Ascending aorta (tissue), 2 donors: Measurements from ENCODE around the gene COL4A2. TPM values are rescaled to one million over a fixed set of nuclear protein-coding genes. Genes with fewer than 3 reads are reported as not detected.

ENCODE experiments used
- DNase-seq, 2 donors: peaks; one replicate each; pipeline ENCODE4 v3.0.0-alpha.2; 2019; ENCODE audit warnings: low spot score in 2 of 2
- H3K27ac ChIP-seq, 2 donors: fragments of 200-600 bp; sonication (generic); one replicate each; pipeline ENCODE4 v1.5.1; 2016 to 2017; ENCODE audit warnings: mild to moderate bottlenecking in 1 of 2
- H3K27me3 ChIP-seq: fragments of 200-600 bp; sonication (generic); one replicate; pipeline ENCODE4 v1.5.1; 2017
- H3K36me3 ChIP-seq, 2 donors: fragments of 200-600 bp; sonication (generic); one replicate each; pipeline ENCODE4 v1.5.1; 2016
- H3K4me1 ChIP-seq, 2 donors: fragments of 200-600 bp; sonication (generic); one replicate each; pipeline ENCODE4 v1.5.1; 2016 to 2017; ENCODE audit warnings: mild to moderate bottlenecking in 1 of 2
- H3K4me3 ChIP-seq, 2 donors: fragments of 200-600 bp; sonication (generic); one replicate each; pipeline ENCODE4 v1.5.1; 2016 to 2017; ENCODE audit warnings: mild to moderate bottlenecking in 1 of 2
- H3K9me3 ChIP-seq, 2 donors: fragments of 200-600 bp; sonication (generic); one replicate each; pipeline ENCODE4 v1.5.1; 2016
- intact Hi-C: fragments of 100-400 bp; cut with DNase I; formaldehyde crosslinking; loops from one replicate; pipeline ENCODE4 v1.15.1; 2023
- total RNA-seq: library from RNA; depleted of rRNA; stranded (reverse); fragments of >200 nt; gene quantifications from one replicate; pipeline ENCODE4 v1.1.0, GENCODE V29; 2016
- TF ChIP-seq, protein P1 (sequence below), 3 experiments: fragments of 200-600 bp in 2 of 3; fragments of 450-650 bp in 1 of 3; sonication (generic) in 2 of 3; IDR thresholded peaks; one replicate each; pipeline ENCODE4 v1.5.1; 2016 to 2019; ENCODE audit warnings: antibody characterized with exemption in 3 of 3, mild to moderate bottlenecking in 1 of 3, moderate library complexity in 1 of 3

Gene COL4A2
- total RNA-seq, 1 donor from 2014 or later = 1,227 TPM

DNA sequence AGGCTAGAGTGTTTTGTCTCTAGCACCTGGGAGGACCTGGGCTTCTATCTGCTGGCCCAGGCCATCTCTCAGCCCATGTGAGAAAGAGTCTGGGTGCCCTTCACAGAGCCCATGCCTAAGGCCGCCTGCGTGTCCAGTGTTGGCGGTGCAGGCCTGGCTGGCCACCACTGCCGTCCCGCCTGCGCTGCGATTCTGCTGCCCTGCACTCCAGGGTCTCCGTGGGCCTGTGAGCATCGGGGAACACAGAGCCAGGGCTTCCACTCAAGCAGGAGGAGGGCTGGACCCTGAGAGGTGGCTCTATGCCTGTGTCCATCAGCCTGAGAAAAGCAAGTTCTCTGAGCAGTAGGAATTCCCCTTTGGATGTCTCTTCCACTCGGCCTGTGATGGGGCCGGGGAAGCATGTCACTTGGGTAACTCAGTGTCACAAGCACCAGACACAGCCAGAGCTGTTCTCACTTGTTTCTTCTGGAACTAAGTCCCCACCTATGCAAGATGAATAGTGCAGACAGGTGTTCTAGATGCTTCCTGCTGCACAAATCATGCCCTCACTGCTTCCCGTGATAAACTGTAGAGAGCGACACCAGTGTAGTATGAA lies 160.5 kb downstream of the COL4A2 start:
- TF ChIP-seq, protein P1, sequence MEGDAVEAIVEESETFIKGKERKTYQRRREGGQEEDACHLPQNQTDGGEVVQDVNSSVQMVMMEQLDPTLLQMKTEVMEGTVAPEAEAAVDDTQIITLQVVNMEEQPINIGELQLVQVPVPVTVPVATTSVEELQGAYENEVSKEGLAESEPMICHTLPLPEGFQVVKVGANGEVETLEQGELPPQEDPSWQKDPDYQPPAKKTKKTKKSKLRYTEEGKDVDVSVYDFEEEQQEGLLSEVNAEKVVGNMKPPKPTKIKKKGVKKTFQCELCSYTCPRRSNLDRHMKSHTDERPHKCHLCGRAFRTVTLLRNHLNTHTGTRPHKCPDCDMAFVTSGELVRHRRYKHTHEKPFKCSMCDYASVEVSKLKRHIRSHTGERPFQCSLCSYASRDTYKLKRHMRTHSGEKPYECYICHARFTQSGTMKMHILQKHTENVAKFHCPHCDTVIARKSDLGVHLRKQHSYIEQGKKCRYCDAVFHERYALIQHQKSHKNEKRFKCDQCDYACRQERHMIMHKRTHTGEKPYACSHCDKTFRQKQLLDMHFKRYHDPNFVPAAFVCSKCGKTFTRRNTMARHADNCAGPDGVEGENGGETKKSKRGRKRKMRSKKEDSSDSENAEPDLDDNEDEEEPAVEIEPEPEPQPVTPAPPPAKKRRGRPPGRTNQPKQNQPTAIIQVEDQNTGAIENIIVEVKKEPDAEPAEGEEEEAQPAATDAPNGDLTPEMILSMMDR (IDR thresholded peaks at IDR 0.05) = no peak
- no peaks in the 10 kb centered on the region for H3K27me3 ChIP-seq
- intact Hi-C loops = no loop called here
- H3K4me1 ChIP-seq = no peaks in the 10 kb centered on the region
- no peaks in the 10 kb centered on the region for H3K9me3 ChIP-seq
- peaks cover 94 to 95% of the 10 kb centered on the region in 2 donors for H3K36me3 ChIP-seq
- no peak overlapping the region for H3K27ac ChIP-seq
- DNase-seq = no peak
- no peak overlapping the region for H3K4me3 ChIP-seq

DNA sequence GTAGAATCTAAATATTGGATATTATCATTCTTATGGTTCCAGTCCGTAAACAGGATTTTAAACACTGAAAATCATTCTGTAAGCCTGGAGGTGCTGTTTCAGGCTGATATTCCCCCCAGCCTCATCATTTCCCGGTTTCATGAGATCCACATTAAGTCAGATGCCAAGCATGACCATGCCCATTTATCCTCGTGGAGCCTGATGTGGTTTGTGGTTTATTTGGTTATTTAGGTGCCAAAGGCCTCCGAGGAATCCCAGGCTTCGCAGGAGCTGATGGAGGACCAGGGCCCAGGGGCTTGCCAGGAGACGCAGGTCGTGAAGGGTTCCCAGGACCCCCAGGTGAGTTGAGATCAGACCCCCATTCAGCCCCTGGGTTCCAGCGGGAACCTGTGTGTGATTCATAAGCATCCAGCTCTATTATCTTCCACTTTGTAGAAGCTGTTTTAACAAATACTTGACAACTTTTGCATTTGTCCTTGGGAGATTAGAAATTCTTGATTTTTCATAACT lies 162.0 kb downstream of the COL4A2 start:
- no peak overlapping the region for H3K27ac ChIP-seq
- no peak overlapping the region for H3K4me3 ChIP-seq
- no peaks in the 10 kb centered on the region for H3K4me1 ChIP-seq
- peaks cover 92 to 94% of the 10 kb centered on the region in 2 donors for H3K36me3 ChIP-seq
- H3K9me3 ChIP-seq = no peaks in the 10 kb centered on the region
- intact Hi-C loops = no loop called here
- TF ChIP-seq, protein P1 (IDR thresholded peaks at IDR 0.05) = no peak
- no peaks in the 10 kb centered on the region for H3K27me3 ChIP-seq
- no peak for DNase-seq

DNA sequence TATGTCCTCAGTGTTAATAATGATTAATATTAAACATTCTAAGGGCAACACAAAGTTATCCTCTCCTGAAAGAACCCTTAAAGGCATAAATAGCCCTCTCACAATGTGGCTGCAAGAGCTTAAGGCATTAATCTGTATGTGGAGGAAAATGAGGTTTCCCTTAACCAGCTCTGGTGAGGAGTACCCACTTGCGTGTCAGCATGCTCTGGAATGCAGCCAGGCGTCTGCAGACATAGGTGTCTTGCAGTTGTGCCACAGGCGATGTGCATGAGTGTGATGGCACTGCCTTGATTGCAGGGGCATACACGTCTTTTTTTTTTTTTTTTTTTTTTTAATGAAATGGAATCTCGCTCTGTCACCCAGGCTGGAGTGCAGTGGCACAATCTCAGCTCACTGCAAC lies 162.5 kb downstream of the COL4A2 start:
- Histone ChIP-seq H3K9me3 (no peaks in the 10 kb centered on the region), H3K27ac (no peak overlapping the region), H3K36me3 (peaks cover 92 to 94% of the 10 kb centered on the region in 2 donors), H3K27me3 (no peaks in the 10 kb centered on the region), H3K4me1 (no peaks in the 10 kb centered on the region), H3K4me3 (no peak overlapping the region)
- TF ChIP-seq, protein P1 (IDR thresholded peaks at IDR 0.05) = no peak
- DNase-seq = no peak
- intact Hi-C loops = no loop called here

DNA sequence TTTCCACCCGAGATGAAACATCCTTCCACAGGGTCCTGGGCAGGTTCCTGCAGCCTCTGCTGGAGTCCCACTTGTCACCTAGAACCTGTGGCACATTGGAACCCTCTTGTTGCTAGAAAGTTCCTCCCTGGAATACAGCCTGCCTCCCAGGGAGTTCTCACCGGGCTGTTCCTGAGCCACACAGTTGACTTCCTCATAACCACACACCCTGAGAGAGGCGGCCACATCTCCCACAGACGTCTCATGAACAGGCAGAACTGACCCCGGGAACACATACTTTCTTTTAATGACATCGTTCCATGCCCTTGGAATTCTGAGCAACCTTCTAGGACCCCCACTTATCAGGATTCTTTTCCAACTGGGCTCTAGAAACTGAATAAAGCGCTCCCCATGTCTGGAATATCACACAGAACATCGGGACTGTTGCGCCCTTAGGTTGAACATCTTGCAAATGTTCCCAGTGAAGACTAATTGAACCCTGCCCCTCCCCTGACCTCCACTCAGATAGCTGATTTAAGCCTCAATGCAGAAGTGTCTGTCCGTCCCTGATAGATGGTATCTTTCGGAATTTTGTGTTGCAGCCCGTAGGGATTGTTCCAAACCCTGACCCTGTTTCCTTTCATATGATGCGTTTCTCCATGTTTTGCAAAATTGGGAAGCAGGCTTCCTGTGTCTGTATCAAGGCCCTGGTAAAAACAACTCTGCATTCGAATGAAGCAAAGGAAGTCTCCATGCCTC lies 163.4 kb downstream of the COL4A2 start:
- no peak for DNase-seq
- Histone ChIP-seq H3K4me1 (no peaks in the 10 kb centered on the region), H3K36me3 (peaks cover 92 to 94% of the 10 kb centered on the region in 2 donors), H3K27me3 (no peaks in the 10 kb centered on the region), H3K27ac (no peak overlapping the region), H3K9me3 (no peaks in the 10 kb centered on the region), H3K4me3 (no peak overlapping the region)
- intact Hi-C loops = no loop called here
- TF ChIP-seq, protein P1 (IDR thresholded peaks at IDR 0.05) = no peak

DNA sequence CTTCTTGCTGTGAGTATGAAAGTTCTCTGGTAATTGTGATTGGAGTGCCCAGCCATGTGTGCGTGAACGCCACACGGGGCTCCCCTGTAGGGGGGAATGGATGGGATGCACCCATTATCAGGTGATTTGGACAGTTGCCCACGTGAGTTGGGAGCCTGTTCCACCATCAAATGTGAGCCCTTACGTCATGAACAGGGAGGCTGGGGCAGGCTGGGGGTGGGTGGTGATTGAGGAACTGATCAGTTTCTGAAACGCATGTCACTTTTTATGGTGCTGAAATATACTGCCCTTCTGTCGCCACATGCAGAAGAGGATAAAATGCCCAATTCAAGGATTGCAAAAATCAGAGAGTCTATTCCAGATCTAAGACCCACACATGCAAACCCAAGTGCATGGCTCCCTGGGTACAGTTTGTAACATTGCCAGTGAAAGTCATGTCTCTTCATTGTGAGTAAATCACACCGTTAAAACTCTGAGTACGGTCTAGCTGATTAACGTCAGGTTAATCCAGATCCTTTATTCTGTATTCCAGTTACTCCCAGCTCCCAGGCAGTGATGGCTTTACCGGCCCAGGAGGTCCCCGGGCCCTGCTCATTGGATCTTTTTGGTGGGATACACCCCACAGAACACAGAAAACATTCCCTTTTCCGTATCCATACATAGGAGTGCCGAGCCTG lies 164.2 kb downstream of the COL4A2 start:
- intact Hi-C loops = no loop called here
- no peaks in the 10 kb centered on the region for H3K9me3 ChIP-seq
- TF ChIP-seq, protein P1 (IDR thresholded peaks at IDR 0.05) = no peak
- no peaks in the 10 kb centered on the region for H3K4me1 ChIP-seq
- no peak overlapping the region for H3K4me3 ChIP-seq
- no peak overlapping the region for H3K27ac ChIP-seq
- H3K36me3 ChIP-seq = peaks cover 92 to 94% of the 10 kb centered on the region in 2 donors
- no peak for DNase-seq
- no peaks in the 10 kb centered on the region for H3K27me3 ChIP-seq
